Neural cell (in vitro differentiated cells): ENCODE results near the gene SDHB. TPM values are rescaled to one million over a fixed set of nuclear protein-coding genes. Genes with fewer than 3 reads are reported as not detected.

Experiments used
- H2AFZ ChIP-seq: fragments of 200-600, 300-800 bp; sonication (generic), shearing (Covaris generic); 2 replicates; pipeline ENCODE4 v1.6.0; 2014; ENCODE audit warnings: low read depth, mild to moderate bottlenecking, antibody characterized with exemption, low read length, moderate library complexity
- H3F3A ChIP-seq: fragments of 200-600 bp; shearing (Covaris generic); 2 replicates; pipeline ENCODE4 v1.6.1; 2016; ENCODE audit warnings: mild to moderate bottlenecking, moderate library complexity, mixed read lengths, antibody characterized with exemption, low read length; ENCODE audit not compliant: insufficient read depth, poor library complexity, severe bottlenecking
- H3K27ac ChIP-seq: fragments of 200-600, 300-800 bp; sonication (generic), shearing (Covaris generic); 2 replicates; pipeline ENCODE4 v1.5.1; 2014; ENCODE audit warnings: mild to moderate bottlenecking, low read length, moderate library complexity
- H3K27me3 ChIP-seq: fragments of 300-800, 200-600 bp; sonication (generic), shearing (Covaris generic); 2 replicates; pipeline ENCODE4 v1.6.0; 2014; ENCODE audit warnings: mild to moderate bottlenecking, low read depth, low read length, moderate library complexity; ENCODE audit not compliant: insufficient read depth
- H3K36me3 ChIP-seq: fragments of 300-800, 200-600 bp; sonication (generic), shearing (Covaris generic); 2 replicates; pipeline ENCODE4 v1.5.1; 2014; ENCODE audit warnings: mild to moderate bottlenecking, antibody characterized with exemption, low read length, moderate library complexity; ENCODE audit not compliant: insufficient read depth
- H3K4me2 ChIP-seq: fragments of 300-800, 200-600 bp; sonication (generic), shearing (Covaris generic); 2 replicates; pipeline ENCODE4 v1.6.0; 2014; ENCODE audit warnings: mild to moderate bottlenecking, low read length
- H3K4me3 ChIP-seq: fragments of 300-800, 200-600 bp; sonication (generic), shearing (Covaris generic); 2 replicates; pipeline ENCODE4 v1.5.1; 2014; ENCODE audit warnings: mild to moderate bottlenecking, low read length, moderate library complexity
- H3K79me2 ChIP-seq: fragments of 200-600 bp; shearing (Covaris generic); replicated peaks from 2 replicates; pipeline ENCODE4 v1.6.0; 2014; ENCODE audit warnings: mild to moderate bottlenecking, low read length, moderate library complexity; ENCODE audit not compliant: insufficient read depth
- H3K9ac ChIP-seq: fragments of 300-800, 200-600 bp; sonication (generic), shearing (Covaris generic); 2 replicates; pipeline ENCODE4 v1.6.1; 2016; ENCODE audit warnings: mild to moderate bottlenecking, low read length, mixed read lengths
- H3K9me2 ChIP-seq: fragments of 200-600 bp; shearing (Covaris generic); 2 replicates; pipeline ENCODE4 v1.6.1; 2016; ENCODE audit warnings: mild to moderate bottlenecking, low read length, mixed read lengths; ENCODE audit not compliant: insufficient read depth
- H3K9me3 ChIP-seq: fragments of 200-600, 300-800 bp; sonication (generic), shearing (Covaris generic); 2 replicates; pipeline ENCODE4 v1.6.1; 2016; ENCODE audit warnings: mild to moderate bottlenecking, mixed run types, low read length, moderate library complexity, mixed read lengths
- H4K20me1 ChIP-seq: fragments of 200-600 bp; shearing (Covaris generic); 2 replicates; pipeline ENCODE4 v1.6.1; 2016; ENCODE audit warnings: mild to moderate bottlenecking, mixed run types; ENCODE audit not compliant: insufficient read depth
- EP300 ChIP-seq: fragments of 450-650 bp; conservative IDR thresholded peaks from 2 replicates; pipeline ENCODE4 v1.6.1; 2014; ENCODE audit warnings: antibody characterized with exemption, mild to moderate bottlenecking, moderate library complexity; ENCODE audit not compliant: poor library complexity, severe bottlenecking
- EZH2 ChIP-seq: fragments of 200-600, 300-800 bp; shearing (Covaris generic), sonication (generic); IDR thresholded peaks from 2 replicates; pipeline ENCODE4 v1.6.1; 2014; ENCODE audit warnings: antibody characterized with exemption, low read length, borderline replicate concordance, mild to moderate bottlenecking; ENCODE audit not compliant: insufficient read depth, poor library complexity, severe bottlenecking
- MXI1 ChIP-seq: fragments of 450-650 bp; conservative IDR thresholded peaks from 2 replicates; pipeline ENCODE4 v1.6.1; 2014; ENCODE audit warnings: antibody characterized with exemption, mild to moderate bottlenecking; ENCODE audit not compliant: poor library complexity, severe bottlenecking
- POLR2AphosphoS5 ChIP-seq: IDR thresholded peaks from 2 replicates; pipeline ENCODE4 v1.6.1; 2012
- RAD21 ChIP-seq: fragments of 450-650 bp; conservative IDR thresholded peaks from 2 replicates; pipeline ENCODE4 v1.6.1; 2014; ENCODE audit warnings: antibody characterized with exemption, mild to moderate bottlenecking, moderate library complexity
- SMC3 ChIP-seq: fragments of 450-650 bp; conservative IDR thresholded peaks from 2 replicates; pipeline ENCODE4 v1.6.1; 2014; ENCODE audit warnings: antibody characterized with exemption, mild to moderate bottlenecking, moderate library complexity; ENCODE audit not compliant: poor library complexity
- TAF1 ChIP-seq: IDR thresholded peaks from 2 replicates; pipeline ENCODE4 v1.6.1; 2012; ENCODE audit warnings: low read depth
- polyA plus RNA-seq: library from polyadenylated mRNA; depleted of rRNA; stranded (reverse); fragments of >200 nt; gene quantifications from 2 replicates; pipeline ENCODE4 v1.2.3, GENCODE V29; 2014
- TF ChIP-seq, protein P1 (sequence below): IDR thresholded peaks from 2 replicates; pipeline ENCODE4 v1.6.1; 2012; ENCODE audit warnings: borderline replicate concordance
- TF ChIP-seq, protein P2 (sequence below): fragments of 450-650 bp; IDR thresholded peaks from 2 replicates; pipeline ENCODE4 v1.5.1; 2014; ENCODE audit warnings: antibody characterized with exemption, mild to moderate bottlenecking, moderate library complexity; ENCODE audit not compliant: poor library complexity, severe bottlenecking

SDHB gene
- polyA plus RNA-seq, 1 donor from 2014 or later, result 129 TPM

DNA sequence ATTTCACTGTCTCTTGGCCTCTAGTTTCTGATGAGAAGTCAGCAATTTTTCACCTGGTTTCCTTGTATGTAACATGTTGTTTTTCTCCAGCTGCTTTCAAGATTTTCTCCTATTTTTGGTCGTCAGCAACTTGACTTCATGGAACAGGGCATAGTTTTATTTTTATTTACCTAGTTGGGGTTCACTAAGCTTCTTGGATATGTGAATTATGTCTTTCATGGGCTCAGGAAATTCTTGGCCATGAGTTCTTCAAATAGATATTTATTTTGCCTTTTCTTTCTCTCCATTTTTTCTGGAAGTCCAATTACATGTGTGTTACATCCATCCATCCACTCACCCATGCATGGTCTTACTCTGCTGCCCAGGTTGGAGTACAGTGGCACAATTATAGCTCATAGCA is 13.7 kb downstream of the SDHB start:
- Histone ChIP-seq H4K20me1 (no peaks in the 10 kb centered on the region), H2AFZ (no peak overlapping the region), H3K36me3 (no peaks in the 10 kb centered on the region), H3K27me3 (no peaks in the 10 kb centered on the region), H3K4me3 (no peak overlapping the region), H3K4me2 (no peak overlapping the region), H3K9me3 (no peaks in the 10 kb centered on the region), H3K9me2 (no peaks in the 10 kb centered on the region), H3K27ac (no peak overlapping the region), H3K79me2 (no peaks in the 10 kb centered on the region), H3F3A (no peaks in the 10 kb centered on the region), H3K9ac (no peak overlapping the region)
- TF ChIP-seq MXI1 (no peak), SMC3 (no peak), RAD21 (no peak), EP300 (no peak), EZH2 (no peak), TAF1 (no peak), POLR2AphosphoS5 (no peak)
- TF ChIP-seq, protein P1, sequence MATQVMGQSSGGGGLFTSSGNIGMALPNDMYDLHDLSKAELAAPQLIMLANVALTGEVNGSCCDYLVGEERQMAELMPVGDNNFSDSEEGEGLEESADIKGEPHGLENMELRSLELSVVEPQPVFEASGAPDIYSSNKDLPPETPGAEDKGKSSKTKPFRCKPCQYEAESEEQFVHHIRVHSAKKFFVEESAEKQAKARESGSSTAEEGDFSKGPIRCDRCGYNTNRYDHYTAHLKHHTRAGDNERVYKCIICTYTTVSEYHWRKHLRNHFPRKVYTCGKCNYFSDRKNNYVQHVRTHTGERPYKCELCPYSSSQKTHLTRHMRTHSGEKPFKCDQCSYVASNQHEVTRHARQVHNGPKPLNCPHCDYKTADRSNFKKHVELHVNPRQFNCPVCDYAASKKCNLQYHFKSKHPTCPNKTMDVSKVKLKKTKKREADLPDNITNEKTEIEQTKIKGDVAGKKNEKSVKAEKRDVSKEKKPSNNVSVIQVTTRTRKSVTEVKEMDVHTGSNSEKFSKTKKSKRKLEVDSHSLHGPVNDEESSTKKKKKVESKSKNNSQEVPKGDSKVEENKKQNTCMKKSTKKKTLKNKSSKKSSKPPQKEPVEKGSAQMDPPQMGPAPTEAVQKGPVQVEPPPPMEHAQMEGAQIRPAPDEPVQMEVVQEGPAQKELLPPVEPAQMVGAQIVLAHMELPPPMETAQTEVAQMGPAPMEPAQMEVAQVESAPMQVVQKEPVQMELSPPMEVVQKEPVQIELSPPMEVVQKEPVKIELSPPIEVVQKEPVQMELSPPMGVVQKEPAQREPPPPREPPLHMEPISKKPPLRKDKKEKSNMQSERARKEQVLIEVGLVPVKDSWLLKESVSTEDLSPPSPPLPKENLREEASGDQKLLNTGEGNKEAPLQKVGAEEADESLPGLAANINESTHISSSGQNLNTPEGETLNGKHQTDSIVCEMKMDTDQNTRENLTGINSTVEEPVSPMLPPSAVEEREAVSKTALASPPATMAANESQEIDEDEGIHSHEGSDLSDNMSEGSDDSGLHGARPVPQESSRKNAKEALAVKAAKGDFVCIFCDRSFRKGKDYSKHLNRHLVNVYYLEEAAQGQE, result no peak
- TF ChIP-seq, protein P2, sequence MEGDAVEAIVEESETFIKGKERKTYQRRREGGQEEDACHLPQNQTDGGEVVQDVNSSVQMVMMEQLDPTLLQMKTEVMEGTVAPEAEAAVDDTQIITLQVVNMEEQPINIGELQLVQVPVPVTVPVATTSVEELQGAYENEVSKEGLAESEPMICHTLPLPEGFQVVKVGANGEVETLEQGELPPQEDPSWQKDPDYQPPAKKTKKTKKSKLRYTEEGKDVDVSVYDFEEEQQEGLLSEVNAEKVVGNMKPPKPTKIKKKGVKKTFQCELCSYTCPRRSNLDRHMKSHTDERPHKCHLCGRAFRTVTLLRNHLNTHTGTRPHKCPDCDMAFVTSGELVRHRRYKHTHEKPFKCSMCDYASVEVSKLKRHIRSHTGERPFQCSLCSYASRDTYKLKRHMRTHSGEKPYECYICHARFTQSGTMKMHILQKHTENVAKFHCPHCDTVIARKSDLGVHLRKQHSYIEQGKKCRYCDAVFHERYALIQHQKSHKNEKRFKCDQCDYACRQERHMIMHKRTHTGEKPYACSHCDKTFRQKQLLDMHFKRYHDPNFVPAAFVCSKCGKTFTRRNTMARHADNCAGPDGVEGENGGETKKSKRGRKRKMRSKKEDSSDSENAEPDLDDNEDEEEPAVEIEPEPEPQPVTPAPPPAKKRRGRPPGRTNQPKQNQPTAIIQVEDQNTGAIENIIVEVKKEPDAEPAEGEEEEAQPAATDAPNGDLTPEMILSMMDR, result no peak

DNA sequence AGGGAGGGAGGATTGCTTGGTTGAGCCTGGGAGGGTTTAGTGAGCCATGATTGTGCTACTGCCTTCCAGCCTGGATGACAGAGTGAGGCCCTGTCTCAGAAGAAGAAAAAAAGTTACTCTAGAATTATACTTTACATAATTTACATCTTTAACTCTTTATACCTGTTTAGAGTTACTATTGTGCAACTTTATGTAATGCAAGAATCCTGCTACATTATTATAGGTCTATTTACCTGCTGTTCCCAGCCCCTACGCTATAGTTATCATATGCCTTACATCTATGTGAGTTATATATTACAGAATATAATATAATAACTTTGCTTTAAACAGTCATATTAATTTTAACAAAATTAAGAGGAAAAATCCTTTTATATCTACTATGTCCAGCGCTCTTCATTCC is 14.3 kb downstream of the SDHB start:
- no peaks in the 10 kb centered on the region for H3K27me3 ChIP-seq
- H3F3A ChIP-seq, result no peaks in the 10 kb centered on the region
- no peak overlapping the region for H3K9ac ChIP-seq
- no peak overlapping the region for H2AFZ ChIP-seq
- no peaks in the 10 kb centered on the region for H3K79me2 ChIP-seq
- no peak overlapping the region for H3K27ac ChIP-seq
- H3K4me2 ChIP-seq, result no peak overlapping the region
- no peaks in the 10 kb centered on the region for H4K20me1 ChIP-seq
- no peak for TF ChIP-seq SMC3
- TF ChIP-seq, protein P1, result no peak
- no peak for TF ChIP-seq POLR2AphosphoS5
- TF ChIP-seq EP300, result no peak
- no peak for TF ChIP-seq TAF1
- no peak for TF ChIP-seq RAD21
- TF ChIP-seq, protein P2, result no peak
- TF ChIP-seq EZH2, result no peak
- no peak overlapping the region for H3K4me3 ChIP-seq
- no peaks in the 10 kb centered on the region for H3K9me2 ChIP-seq
- no peaks in the 10 kb centered on the region for H3K9me3 ChIP-seq
- no peaks in the 10 kb centered on the region for H3K36me3 ChIP-seq
